Measurements from ENCODE around the gene AQP9. TPM values are rescaled to one million over a fixed set of nuclear protein-coding genes. Genes with fewer than 3 reads are reported as not detected.

Gene AQP9
- polyA plus RNA-seq, 2 of the 4 experiments (the other 2 are of a cell fraction) = not detected

DNA sequence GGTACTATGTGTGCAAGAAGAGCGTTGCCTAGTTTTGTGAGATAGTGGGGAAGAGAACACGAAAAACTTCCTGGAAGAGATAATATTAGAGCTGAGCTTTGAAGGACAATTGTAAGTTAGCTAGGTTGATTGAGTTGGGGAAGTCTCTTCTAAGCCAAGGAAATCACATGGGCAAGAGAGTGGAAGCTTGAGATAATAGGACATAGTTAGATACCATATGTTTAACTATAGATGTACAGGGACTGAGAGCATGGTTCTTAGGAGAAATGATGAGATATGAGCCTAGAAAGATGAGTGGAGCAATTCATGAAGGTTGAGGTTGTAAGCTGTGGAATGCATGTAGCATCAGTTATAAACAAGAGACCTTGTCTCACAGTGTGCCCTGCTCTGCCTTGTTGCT lies 30.1 kb upstream of the AQP9 start:
- ATAC-seq (no peak), FAIRE-seq (no peak), DNase-seq (ENCODE audit: low read depth in 1 of 2, low spot score in 1 of 2) (no peak)
- H3K9me3 ChIP-seq = no peaks in the 10 kb centered on the region
- TF ChIP-seq NR3C1 (IDR thresholded peaks at IDR 0.05) = no peak
- no peak for TF ChIP-seq HDAC2 (IDR thresholded peaks at IDR 0.05)
- TF ChIP-seq RCOR1 (IDR thresholded peaks at IDR 0.05; ENCODE audit: low read depth, low read length) = no peak
- TF ChIP-seq ZFP36 (IDR thresholded peaks at IDR 0.05; ENCODE audit: borderline replicate concordance, partially characterized antibody) = no peak
- no peak for TF ChIP-seq RARB (CRISPR knock-in tag; IDR thresholded peaks at IDR 0.05)
- TF ChIP-seq, protein P1, sequence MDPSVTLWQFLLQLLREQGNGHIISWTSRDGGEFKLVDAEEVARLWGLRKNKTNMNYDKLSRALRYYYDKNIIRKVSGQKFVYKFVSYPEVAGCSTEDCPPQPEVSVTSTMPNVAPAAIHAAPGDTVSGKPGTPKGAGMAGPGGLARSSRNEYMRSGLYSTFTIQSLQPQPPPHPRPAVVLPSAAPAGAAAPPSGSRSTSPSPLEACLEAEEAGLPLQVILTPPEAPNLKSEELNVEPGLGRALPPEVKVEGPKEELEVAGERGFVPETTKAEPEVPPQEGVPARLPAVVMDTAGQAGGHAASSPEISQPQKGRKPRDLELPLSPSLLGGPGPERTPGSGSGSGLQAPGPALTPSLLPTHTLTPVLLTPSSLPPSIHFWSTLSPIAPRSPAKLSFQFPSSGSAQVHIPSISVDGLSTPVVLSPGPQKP (IDR thresholded peaks at IDR 0.05; ENCODE audit: low read depth, low read length) = no peak
- TF ChIP-seq EHMT2 (IDR thresholded peaks at IDR 0.05; ENCODE audit: low read depth) = no peak
- no peak for TF ChIP-seq PHF8 (IDR thresholded peaks at IDR 0.05; ENCODE audit: borderline replicate concordance, low read depth)
- TF ChIP-seq, protein P2, sequence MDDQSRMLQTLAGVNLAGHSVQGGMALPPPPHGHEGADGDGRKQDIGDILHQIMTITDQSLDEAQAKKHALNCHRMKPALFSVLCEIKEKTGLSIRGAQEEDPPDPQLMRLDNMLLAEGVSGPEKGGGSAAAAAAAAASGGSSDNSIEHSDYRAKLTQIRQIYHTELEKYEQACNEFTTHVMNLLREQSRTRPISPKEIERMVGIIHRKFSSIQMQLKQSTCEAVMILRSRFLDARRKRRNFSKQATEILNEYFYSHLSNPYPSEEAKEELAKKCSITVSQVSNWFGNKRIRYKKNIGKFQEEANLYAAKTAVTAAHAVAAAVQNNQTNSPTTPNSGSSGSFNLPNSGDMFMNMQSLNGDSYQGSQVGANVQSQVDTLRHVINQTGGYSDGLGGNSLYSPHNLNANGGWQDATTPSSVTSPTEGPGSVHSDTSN (IDR thresholded peaks at IDR 0.05) = no peak
- no peak for TF ChIP-seq ZC3H11A (IDR thresholded peaks at IDR 0.05)
- ChIA-PET CTCF (interaction anchor here (0.6 to 3.0 kb wide), 4 partner anchors 30 to 74 kb away, joined by 3 to 14 read pairs (median 4); no protein-coding TSS in a partner anchor), POLR2A (no interaction called here)
- no peak overlapping the region for H3K4me2 ChIP-seq
- no peak overlapping the region for H3K27ac ChIP-seq
- H3K4me3 ChIP-seq = no peak overlapping the region
- no peaks in the 10 kb centered on the region for H3K4me1 ChIP-seq
- WGBS (ENCODE audit: missing lambda C conversion rate) = 1% methylated on average over 2 of the region's 2 CpGs

DNA sequence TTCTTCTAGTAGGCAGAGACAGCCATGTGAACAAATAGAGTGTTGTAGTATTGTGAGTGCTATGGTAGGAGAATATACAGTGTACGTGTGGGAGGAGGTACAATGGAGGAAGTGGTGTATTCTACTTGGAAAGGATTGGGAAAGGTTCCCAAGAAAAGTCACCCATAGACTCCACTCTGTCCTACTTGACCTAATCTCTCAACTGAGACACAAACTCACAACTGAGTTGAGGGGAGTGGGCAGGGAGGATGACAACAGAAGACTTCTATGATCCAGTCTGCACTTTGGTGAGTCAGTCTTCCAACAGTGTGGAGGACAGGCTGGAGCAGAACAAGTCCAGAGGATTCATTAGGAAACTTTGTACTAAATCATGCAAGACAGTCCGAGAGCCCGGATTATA lies 28.8 kb upstream of the AQP9 start:
- TF ChIP-seq, protein P3, sequence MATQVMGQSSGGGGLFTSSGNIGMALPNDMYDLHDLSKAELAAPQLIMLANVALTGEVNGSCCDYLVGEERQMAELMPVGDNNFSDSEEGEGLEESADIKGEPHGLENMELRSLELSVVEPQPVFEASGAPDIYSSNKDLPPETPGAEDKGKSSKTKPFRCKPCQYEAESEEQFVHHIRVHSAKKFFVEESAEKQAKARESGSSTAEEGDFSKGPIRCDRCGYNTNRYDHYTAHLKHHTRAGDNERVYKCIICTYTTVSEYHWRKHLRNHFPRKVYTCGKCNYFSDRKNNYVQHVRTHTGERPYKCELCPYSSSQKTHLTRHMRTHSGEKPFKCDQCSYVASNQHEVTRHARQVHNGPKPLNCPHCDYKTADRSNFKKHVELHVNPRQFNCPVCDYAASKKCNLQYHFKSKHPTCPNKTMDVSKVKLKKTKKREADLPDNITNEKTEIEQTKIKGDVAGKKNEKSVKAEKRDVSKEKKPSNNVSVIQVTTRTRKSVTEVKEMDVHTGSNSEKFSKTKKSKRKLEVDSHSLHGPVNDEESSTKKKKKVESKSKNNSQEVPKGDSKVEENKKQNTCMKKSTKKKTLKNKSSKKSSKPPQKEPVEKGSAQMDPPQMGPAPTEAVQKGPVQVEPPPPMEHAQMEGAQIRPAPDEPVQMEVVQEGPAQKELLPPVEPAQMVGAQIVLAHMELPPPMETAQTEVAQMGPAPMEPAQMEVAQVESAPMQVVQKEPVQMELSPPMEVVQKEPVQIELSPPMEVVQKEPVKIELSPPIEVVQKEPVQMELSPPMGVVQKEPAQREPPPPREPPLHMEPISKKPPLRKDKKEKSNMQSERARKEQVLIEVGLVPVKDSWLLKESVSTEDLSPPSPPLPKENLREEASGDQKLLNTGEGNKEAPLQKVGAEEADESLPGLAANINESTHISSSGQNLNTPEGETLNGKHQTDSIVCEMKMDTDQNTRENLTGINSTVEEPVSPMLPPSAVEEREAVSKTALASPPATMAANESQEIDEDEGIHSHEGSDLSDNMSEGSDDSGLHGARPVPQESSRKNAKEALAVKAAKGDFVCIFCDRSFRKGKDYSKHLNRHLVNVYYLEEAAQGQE (IDR thresholded peaks at IDR 0.05) = no peak
- no peak for TF ChIP-seq CHD4 (IDR thresholded peaks at IDR 0.05; ENCODE audit: borderline replicate concordance)
- no peak for TF ChIP-seq EHF (CRISPR knock-in tag; IDR thresholded peaks at IDR 0.05)
- TF ChIP-seq, protein P4, sequence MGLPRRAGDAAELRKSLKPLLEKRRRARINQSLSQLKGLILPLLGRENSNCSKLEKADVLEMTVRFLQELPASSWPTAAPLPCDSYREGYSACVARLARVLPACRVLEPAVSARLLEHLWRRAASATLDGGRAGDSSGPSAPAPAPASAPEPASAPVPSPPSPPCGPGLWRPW (IDR thresholded peaks at IDR 0.05) = no peak
- TF ChIP-seq, protein P1 (IDR thresholded peaks at IDR 0.05; ENCODE audit: low read depth, low read length) = no peak
- no peak for TF ChIP-seq MAZ (IDR thresholded peaks at IDR 0.05; ENCODE audit: borderline replicate concordance, low read depth, low read length)
- no peak for TF ChIP-seq ZFP36 (IDR thresholded peaks at IDR 0.05; ENCODE audit: borderline replicate concordance, partially characterized antibody)
- no peak for TF ChIP-seq ZSCAN20 (CRISPR knock-in tag; IDR thresholded peaks at IDR 0.05)
- TF ChIP-seq RCOR1 (IDR thresholded peaks at IDR 0.05; ENCODE audit: low read depth, low read length) = no peak
- TF ChIP-seq MAFK (IDR thresholded peaks at IDR 0.05; ENCODE audit: partially characterized antibody) = no peak
- TF ChIP-seq, protein P5, sequence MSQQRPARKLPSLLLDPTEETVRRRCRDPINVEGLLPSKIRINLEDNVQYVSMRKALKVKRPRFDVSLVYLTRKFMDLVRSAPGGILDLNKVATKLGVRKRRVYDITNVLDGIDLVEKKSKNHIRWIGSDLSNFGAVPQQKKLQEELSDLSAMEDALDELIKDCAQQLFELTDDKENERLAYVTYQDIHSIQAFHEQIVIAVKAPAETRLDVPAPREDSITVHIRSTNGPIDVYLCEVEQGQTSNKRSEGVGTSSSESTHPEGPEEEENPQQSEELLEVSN (IDR thresholded peaks at IDR 0.05; ENCODE audit: borderline replicate concordance, low read depth) = no peak
- TF ChIP-seq TP53 (CRISPR knock-in tag; IDR thresholded peaks at IDR 0.05) = no peak
- TF ChIP-seq, protein P6, sequence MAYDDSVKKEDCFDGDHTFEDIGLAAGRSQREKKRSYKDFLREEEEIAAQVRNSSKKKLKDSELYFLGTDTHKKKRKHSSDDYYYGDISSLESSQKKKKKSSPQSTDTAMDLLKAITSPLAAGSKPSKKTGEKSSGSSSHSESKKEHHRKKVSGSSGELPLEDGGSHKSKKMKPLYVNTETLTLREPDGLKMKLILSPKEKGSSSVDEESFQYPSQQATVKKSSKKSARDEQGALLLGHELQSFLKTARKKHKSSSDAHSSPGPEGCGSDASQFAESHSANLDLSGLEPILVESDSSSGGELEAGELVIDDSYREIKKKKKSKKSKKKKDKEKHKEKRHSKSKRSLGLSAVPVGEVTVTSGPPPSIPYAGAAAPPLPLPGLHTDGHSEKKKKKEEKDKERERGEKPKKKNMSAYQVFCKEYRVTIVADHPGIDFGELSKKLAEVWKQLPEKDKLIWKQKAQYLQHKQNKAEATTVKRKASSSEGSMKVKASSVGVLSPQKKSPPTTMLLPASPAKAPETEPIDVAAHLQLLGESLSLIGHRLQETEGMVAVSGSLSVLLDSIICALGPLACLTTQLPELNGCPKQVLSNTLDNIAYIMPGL (CRISPR knock-in tag; IDR thresholded peaks at IDR 0.05; ENCODE audit: borderline replicate concordance) = no peak
- Histone ChIP-seq H3K4me3 (no peak overlapping the region), H3K4me2 (no peak overlapping the region), H3K9me3 (no peaks in the 10 kb centered on the region), H3K4me1 (no peaks in the 10 kb centered on the region), H3K27ac (no peak overlapping the region)
- DNase-seq (ENCODE audit: low read depth in 1 of 2, low spot score in 1 of 2) (no peak), ATAC-seq (no peak), FAIRE-seq (no peak)
- POLR2A ChIA-PET = no interaction called here
- 7% methylated on average over 3 of the region's 3 CpGs for WGBS (ENCODE audit: missing lambda C conversion rate)
- CTCF ChIA-PET = interaction anchor here (3.0 kb wide), 1 partner anchor 73 kb away, joined by 14 read pairs; no protein-coding TSS in a partner anchor
